IMR-90 (cell line): Measurements from ENCODE around the gene POTEJ. TPM values are rescaled to one million over a fixed set of nuclear protein-coding genes. Genes with fewer than 3 reads are reported as not detected.
"Not testable (repeated sequence)": the region's sequence is repeated elsewhere in the genome, so short reads cannot be mapped to it uniquely, and the experiment has no call there.

Experiments used
- ATAC-seq: fragments of 200-7000 bp; cut with Tn5 transposase; 2 replicates; pipeline ENCODE4 v1.9.1; 2020; ENCODE audit warnings: low read depth, mild to moderate bottlenecking, moderate library complexity
- BruUV-seq: library from RNA; stranded (reverse); fragments of 400-500 nt; replicated peaks from 2 replicates; lab custom pipeline; 2021; lab: Mats Ljungman, UMichigan
- CTCF ChIA-PET: fragments of 300-600 bp; formaldehyde crosslinking; extraction: SDS; loops from one replicate; lab custom pipeline; 2021; ENCODE audit warnings: antibody characterized with exemption; lab: Yijun Ruan, JAX
- POLR2A ChIA-PET: fragments of 300-600 bp; sonication (Branson Sonifier 250); formaldehyde crosslinking; loops from one replicate; lab custom pipeline; 2022; ENCODE audit warnings: antibody characterized with exemption; ENCODE audit not compliant: unreplicated experiment; lab: Charles Lee
- DNase-seq: peaks from one replicate; pipeline ENCODE4 v3.0.0; 2013
- H2AFZ ChIP-seq: replicated peaks from 2 replicates; pipeline ENCODE3; 2013; ENCODE audit warnings: low read length, mild to moderate bottlenecking; ENCODE audit not compliant: poor library complexity
- H2AK5ac ChIP-seq: 2 replicates; pipeline ENCODE4 v1.6.1; 2013; ENCODE audit warnings: low read depth, low read length, inconsistent platforms
- H2AK9ac ChIP-seq: replicated peaks from 2 replicates; pipeline ENCODE3; 2013; ENCODE audit warnings: mild to moderate bottlenecking, low read depth, low read length, moderate library complexity; ENCODE audit not compliant: poor library complexity
- H2BK120ac ChIP-seq: 2 replicates; pipeline ENCODE4 v1.6.1; 2013; ENCODE audit warnings: low read depth, low read length, inconsistent platforms
- H2BK15ac ChIP-seq: 3 replicates; pipeline ENCODE4 v1.6.1; 2013; ENCODE audit warnings: low read depth, low read length, inconsistent platforms
- H2BK20ac ChIP-seq: 2 replicates; pipeline ENCODE4 v1.6.1; 2013; ENCODE audit warnings: low read depth, mild to moderate bottlenecking, inconsistent platforms, low read length, moderate library complexity
- H2BK5ac ChIP-seq: 2 replicates; pipeline ENCODE4 v1.6.1; 2013; ENCODE audit warnings: mild to moderate bottlenecking, low read depth, low read length, inconsistent platforms; ENCODE audit not compliant: poor library complexity, severe bottlenecking
- H3K14ac ChIP-seq: replicated peaks from 2 replicates; pipeline ENCODE4 v1.6.1; 2013; ENCODE audit warnings: low read depth, low read length, inconsistent platforms
- H3K18ac ChIP-seq: 2 replicates; pipeline ENCODE4 v1.6.1; 2013; ENCODE audit warnings: low read depth, low read length, control low read depth
- H3K23ac ChIP-seq: 2 replicates; pipeline ENCODE4 v1.6.1; 2013; ENCODE audit warnings: low read depth, low read length, inconsistent platforms
- H3K27ac ChIP-seq: 2 replicates; pipeline ENCODE4 v1.5.1; 2013; ENCODE audit warnings: mild to moderate bottlenecking, control low read depth, low read length; ENCODE audit not compliant: insufficient read depth
- H3K27me3 ChIP-seq: 2 replicates; pipeline ENCODE4 v1.6.1; 2013; ENCODE audit warnings: low read length; ENCODE audit not compliant: control insufficient read depth, insufficient read depth
- H3K36me3 ChIP-seq: 2 replicates; pipeline ENCODE4 v1.6.1; 2013; ENCODE audit warnings: low read length, mixed read lengths; ENCODE audit not compliant: control insufficient read depth, insufficient read depth
- H3K4ac ChIP-seq: 2 replicates; pipeline ENCODE4 v1.6.1; 2013; ENCODE audit warnings: low read depth, low read length, inconsistent platforms
- H3K4me1 ChIP-seq: 2 replicates; pipeline ENCODE4 v1.6.1; 2013; ENCODE audit warnings: low read length, mixed read lengths; ENCODE audit not compliant: control insufficient read depth, insufficient read depth
- H3K4me2 ChIP-seq: 2 replicates; pipeline ENCODE4 v1.6.1; 2013; ENCODE audit warnings: low read depth, mild to moderate bottlenecking, control low read depth, low read length, moderate library complexity
- H3K4me3 ChIP-seq: 2 replicates; pipeline ENCODE4 v1.5.1; 2013; ENCODE audit warnings: low read depth, mild to moderate bottlenecking, control low read depth, low read length, moderate library complexity; ENCODE audit not compliant: insufficient read depth
- H3K56ac ChIP-seq: 2 replicates; pipeline ENCODE4 v1.6.1; 2013; ENCODE audit warnings: low read length, inconsistent platforms; ENCODE audit not compliant: insufficient read depth; ENCODE audit errors: extremely low read depth
- H3K79me1 ChIP-seq, 2 experiments: 2 replicates each; pipeline ENCODE4 v1.6.1; 2013; ENCODE audit warnings: low read length in 2 of 2, inconsistent platforms in 1 of 2, low read depth in 1 of 2
- H3K9ac ChIP-seq: 2 replicates; pipeline ENCODE4 v1.6.1; 2013; ENCODE audit warnings: low read depth, low read length, control low read depth
- H3K9me1 ChIP-seq: 2 replicates; pipeline ENCODE4 v1.6.1; 2013; ENCODE audit warnings: low read length, inconsistent platforms; ENCODE audit not compliant: insufficient read depth
- H3K9me3 ChIP-seq: 2 replicates; pipeline ENCODE4 v1.6.1; 2013; ENCODE audit warnings: low read length; ENCODE audit not compliant: control insufficient read depth, insufficient read depth
- H4K20me1 ChIP-seq: 2 replicates; pipeline ENCODE4 v1.6.1; 2013; ENCODE audit warnings: low read length, inconsistent platforms; ENCODE audit not compliant: insufficient read depth
- H4K5ac ChIP-seq: 2 replicates; pipeline ENCODE4 v1.6.1; 2013; ENCODE audit warnings: mild to moderate bottlenecking, low read depth, low read length, control low read depth
- H4K8ac ChIP-seq, 2 experiments: 2 replicates each; pipeline ENCODE4 v1.6.1; 2013; ENCODE audit warnings: low read depth in 2 of 2, low read length in 2 of 2, control low read depth in 1 of 2, inconsistent platforms in 1 of 2
- H4K91ac ChIP-seq: 2 replicates; pipeline ENCODE4 v1.6.1; 2013; ENCODE audit warnings: low read depth, low read length, inconsistent platforms; ENCODE audit not compliant: insufficient read depth
- WGBS, 2 experiments: methylation state at CpG; one replicate each; pipeline versions ENCODE4 v1.1.5 to v1.1.7; 2013; ENCODE audit warnings: missing lambda C conversion rate in 2 of 2; ENCODE audit not compliant: insufficient read length in 1 of 2; ENCODE audit errors: extremely low coverage in 2 of 2; 5-methylcytosine and 5-hydroxymethylcytosine counted together
- dilution Hi-C: fragments of 300-500 bp; cut with HindIII; formaldehyde crosslinking; loops from one replicate; pipeline ENCODE4 v1.14.3; 2018; ENCODE audit warnings: low sequenced_read_pairs; ENCODE audit not compliant: unreplicated experiment
- in situ Hi-C: fragments of 300-500 bp; cut with MboI; formaldehyde crosslinking; loops from 3 replicates; pipeline ENCODE4 v1.14.3; 2019; ENCODE audit warnings: low sequenced_read_pairs, inconsistent platforms, mixed read lengths
- intact Hi-C: fragments of 100-400 bp; cut with micrococcal nuclease; formaldehyde crosslinking; loops from 2 replicates; pipeline ENCODE4 v1.10.0; 2022
- polyA plus RNA-seq, 3 experiments: library from polyadenylated mRNA; depleted of rRNA; stranded (reverse); fragments of >200 nt; gene quantifications; 2 replicates each; pipeline ENCODE4 v1.2.3, GENCODE V29; 2012; ENCODE audit warnings: low replicate concordance in 1 of 3
- total RNA-seq: library from RNA; depleted of rRNA; stranded (reverse); fragments of >200 nt; gene quantifications from 2 replicates; pipeline ENCODE4 v1.2.3, GENCODE V29; 2012

Gene POTEJ
- total and polyA plus RNA-seq, 2 of the 4 experiments (the other 2 are of a cell fraction) = not detected

GRCh38 chr2:130670026-130670745 lies 58.9 kb downstream of the POTEJ start:
- H3K4me1 ChIP-seq, BruUV-seq, H3K4me3 ChIP-seq, H3K4ac ChIP-seq, H3K79me1 ChIP-seq, H4K5ac ChIP-seq, CTCF ChIA-PET, H2AFZ ChIP-seq, H3K36me3 ChIP-seq, H3K4me2 ChIP-seq, ATAC-seq, H2BK15ac ChIP-seq, H3K9me1 ChIP-seq, H2AK9ac ChIP-seq, H3K18ac ChIP-seq, intact Hi-C loops, H2BK20ac ChIP-seq, H3K27me3 ChIP-seq, H3K27ac ChIP-seq, H4K91ac ChIP-seq, H2BK5ac ChIP-seq, H3K9me3 ChIP-seq, H2AK5ac ChIP-seq, H3K9ac ChIP-seq, in situ Hi-C loops, dilution Hi-C loops, POLR2A ChIA-PET, H3K23ac ChIP-seq, H4K20me1 ChIP-seq, H3K14ac ChIP-seq, H4K8ac ChIP-seq, H3K56ac ChIP-seq, H2BK120ac ChIP-seq, DNase-seq: not testable (repeated sequence)
- WGBS, 2 experiments = no CpG with 5 or more reads among the region's 13 CpGs

GRCh38 chr2:130692041-130692770 lies 81.0 kb downstream of the POTEJ start:
- H3K4me3 ChIP-seq, H3K56ac ChIP-seq, H2AK5ac ChIP-seq, H3K18ac ChIP-seq, H3K27me3 ChIP-seq, H3K27ac ChIP-seq, ATAC-seq, POLR2A ChIA-PET, H2BK15ac ChIP-seq, H2BK20ac ChIP-seq, H3K9ac ChIP-seq, intact Hi-C loops, H2BK5ac ChIP-seq, H3K23ac ChIP-seq, H4K91ac ChIP-seq, BruUV-seq, in situ Hi-C loops, H3K4me1 ChIP-seq, H3K36me3 ChIP-seq, H4K8ac ChIP-seq, H3K4ac ChIP-seq, H3K79me1 ChIP-seq, H3K9me1 ChIP-seq, H2BK120ac ChIP-seq, H3K14ac ChIP-seq, H3K4me2 ChIP-seq, H4K5ac ChIP-seq, H2AK9ac ChIP-seq, DNase-seq, CTCF ChIA-PET, H3K9me3 ChIP-seq, H2AFZ ChIP-seq, dilution Hi-C loops, H4K20me1 ChIP-seq: not testable (repeated sequence)
- no CpG with 5 or more reads among the region's 35 CpGs for WGBS, 2 experiments
